RWPE2 (cell line): ENCODE data around the gene GORAB.

Experiments
- ATAC-seq: fragments of 200-7000 bp; cut with Tn5 transposase; 3 replicates; pipeline ENCODE4 v1.9.1; 2021; ENCODE audit warnings: low read depth
- DNase-seq: peaks from one replicate; pipeline ENCODE4 v3.0.0-alpha.2; 2020; ENCODE audit warnings: low spot score
- H3K27ac ChIP-seq: fragments of 450-650 bp; 2 replicates; pipeline ENCODE4 v1.5.1; 2017; ENCODE audit warnings: mild to moderate bottlenecking; ENCODE audit not compliant: poor library complexity, severe bottlenecking
- H3K27me3 ChIP-seq: fragments of 250-450 bp; sonication (Bioruptor Pico); 2 replicates; pipeline ENCODE4 v1.5.1; 2021; ENCODE audit warnings: mild to moderate bottlenecking, moderate library complexity; ENCODE audit not compliant: insufficient read depth, poor library complexity, severe bottlenecking
- H3K36me3 ChIP-seq: fragments of 250-450 bp; sonication (Bioruptor Pico); 2 replicates; pipeline ENCODE4 v1.5.1; 2020; ENCODE audit warnings: low read depth, mild to moderate bottlenecking, moderate library complexity
- H3K4me1 ChIP-seq: fragments of 250-450 bp; sonication (Bioruptor Pico); 2 replicates; pipeline ENCODE4 v1.5.1; 2021; ENCODE audit warnings: mild to moderate bottlenecking, moderate library complexity; ENCODE audit not compliant: insufficient read depth, poor library complexity, severe bottlenecking
- H3K4me3 ChIP-seq: fragments of 250-450 bp; sonication (Bioruptor Pico); 2 replicates; pipeline ENCODE4 v1.5.1; 2021; ENCODE audit warnings: mild to moderate bottlenecking, moderate library complexity; ENCODE audit not compliant: severe bottlenecking
- H3K9me3 ChIP-seq: fragments of 250-450 bp; sonication (Bioruptor Pico); 2 replicates; pipeline ENCODE4 v1.5.1; 2021; ENCODE audit warnings: mild to moderate bottlenecking, moderate library complexity; ENCODE audit not compliant: severe bottlenecking
- TF ChIP-seq, protein P1 (sequence below): fragments of 450-650 bp; IDR thresholded peaks from one replicate; pipeline ENCODE4 v1.5.1; 2017; ENCODE audit warnings: mild to moderate bottlenecking, moderate library complexity; ENCODE audit not compliant: poor library complexity, severe bottlenecking

Gene GORAB

DNA sequence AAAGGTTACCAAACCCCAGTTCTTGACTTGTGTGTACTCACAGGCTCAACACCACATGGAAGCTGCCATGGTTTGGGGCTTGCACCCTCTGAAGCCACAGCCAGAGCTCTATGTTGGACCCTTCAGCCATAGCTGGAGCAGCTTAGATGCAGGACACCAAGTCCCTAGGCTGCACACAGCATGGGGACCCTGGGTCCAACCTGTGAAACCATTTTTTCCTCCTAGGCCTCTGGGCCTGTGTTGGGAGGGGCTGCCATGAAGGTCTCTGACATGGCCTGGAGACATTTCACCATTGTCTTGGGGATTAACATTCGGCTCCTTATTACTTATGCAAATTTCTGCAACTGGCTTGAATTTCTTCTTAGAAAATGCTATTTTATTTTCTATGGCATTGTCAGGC is 69.9 kb downstream of the GORAB start:
- no peak for DNase-seq
- no peak overlapping the region for H3K4me3 ChIP-seq
- no peaks in the 10 kb centered on the region for H3K4me1 ChIP-seq
- H3K27me3 ChIP-seq: no peaks in the 10 kb centered on the region
- TF ChIP-seq, protein P1, sequence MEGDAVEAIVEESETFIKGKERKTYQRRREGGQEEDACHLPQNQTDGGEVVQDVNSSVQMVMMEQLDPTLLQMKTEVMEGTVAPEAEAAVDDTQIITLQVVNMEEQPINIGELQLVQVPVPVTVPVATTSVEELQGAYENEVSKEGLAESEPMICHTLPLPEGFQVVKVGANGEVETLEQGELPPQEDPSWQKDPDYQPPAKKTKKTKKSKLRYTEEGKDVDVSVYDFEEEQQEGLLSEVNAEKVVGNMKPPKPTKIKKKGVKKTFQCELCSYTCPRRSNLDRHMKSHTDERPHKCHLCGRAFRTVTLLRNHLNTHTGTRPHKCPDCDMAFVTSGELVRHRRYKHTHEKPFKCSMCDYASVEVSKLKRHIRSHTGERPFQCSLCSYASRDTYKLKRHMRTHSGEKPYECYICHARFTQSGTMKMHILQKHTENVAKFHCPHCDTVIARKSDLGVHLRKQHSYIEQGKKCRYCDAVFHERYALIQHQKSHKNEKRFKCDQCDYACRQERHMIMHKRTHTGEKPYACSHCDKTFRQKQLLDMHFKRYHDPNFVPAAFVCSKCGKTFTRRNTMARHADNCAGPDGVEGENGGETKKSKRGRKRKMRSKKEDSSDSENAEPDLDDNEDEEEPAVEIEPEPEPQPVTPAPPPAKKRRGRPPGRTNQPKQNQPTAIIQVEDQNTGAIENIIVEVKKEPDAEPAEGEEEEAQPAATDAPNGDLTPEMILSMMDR: no peak
- H3K36me3 ChIP-seq: no peaks in the 10 kb centered on the region
- no peak overlapping the region for H3K27ac ChIP-seq
- H3K9me3 ChIP-seq: no peaks in the 10 kb centered on the region
- no peak for ATAC-seq
